Liver (tissue), 9 donors: ENCODE measurements around the gene PTH1R. TPM values are rescaled to one million over a fixed set of nuclear protein-coding genes. Genes with fewer than 3 reads are reported as not detected.
A peak's percentile ranks its signal among the peaks of the same experiment; 100 is the strongest.

ENCODE experiments used
- DNase-seq: peaks from one replicate; pipeline ENCODE4 v3.0.0-alpha.2; 2017; ENCODE audit warnings: low spot score
- H3K27ac ChIP-seq, 2 donors: one replicate each; pipeline ENCODE4 v1.7.0; 2013; ENCODE audit warnings: inconsistent platforms in 2 of 2, low read length in 2 of 2, control low read depth in 1 of 2, low read depth in 1 of 2, mild to moderate bottlenecking in 1 of 2
- H3K27me3 ChIP-seq, 4 donors: one replicate each; pipeline versions ENCODE4 v1.6.1 to v1.7.0; 2013; ENCODE audit warnings: low read length in 3 of 4, inconsistent platforms in 1 of 4, mild to moderate bottlenecking in 1 of 4, moderate library complexity in 1 of 4; ENCODE audit not compliant: control insufficient read depth in 4 of 4, insufficient read depth in 4 of 4
- H3K36me3 ChIP-seq, 4 donors: one replicate each; pipeline versions ENCODE4 v1.6.1 to v1.7.0; 2013; ENCODE audit warnings: low read length in 3 of 4, mild to moderate bottlenecking in 3 of 4, low read depth in 1 of 4, moderate library complexity in 1 of 4; ENCODE audit not compliant: control insufficient read depth in 4 of 4, insufficient read depth in 3 of 4
- H3K4me1 ChIP-seq, 4 donors: one replicate each; pipeline versions ENCODE4 v1.6.1 to v1.7.0; 2013; ENCODE audit warnings: low read length in 3 of 4, mild to moderate bottlenecking in 3 of 4, moderate library complexity in 1 of 4; ENCODE audit not compliant: control insufficient read depth in 4 of 4, insufficient read depth in 4 of 4
- H3K4me3 ChIP-seq, 3 donors: one replicate each; pipeline versions ENCODE4 v1.6.1 to v1.7.0; 2013; ENCODE audit warnings: low read length in 3 of 3, control low read depth in 1 of 3, low read depth in 1 of 3, mild to moderate bottlenecking in 1 of 3
- H3K9ac ChIP-seq, 2 donors: one replicate each; pipeline ENCODE4 v1.7.0; 2013; ENCODE audit warnings: low read length in 2 of 2, mild to moderate bottlenecking in 2 of 2, moderate library complexity in 2 of 2, control low read depth in 1 of 2, low read depth in 1 of 2
- H3K9me3 ChIP-seq, 4 donors: one replicate each; pipeline versions ENCODE4 v1.6.1 to v1.7.0; 2013; ENCODE audit warnings: low read length in 3 of 4; ENCODE audit not compliant: control insufficient read depth in 4 of 4
- FOXA2 ChIP-seq: IDR thresholded peaks from 2 replicates; pipeline ENCODE4 v1.6.1; 2016; ENCODE audit warnings: antibody characterized with exemption
- GABPA ChIP-seq, 2 donors: IDR thresholded peaks in 1 of 2; conservative IDR thresholded peaks in 1 of 2; 2 replicates each; pipeline ENCODE4 v1.6.1; 2016; ENCODE audit warnings: antibody characterized with exemption in 2 of 2, mild to moderate bottlenecking in 1 of 2, moderate library complexity in 1 of 2
- HNF4A ChIP-seq, 2 donors: conservative IDR thresholded peaks; 2 replicates each; pipeline ENCODE4 v1.6.1; 2016; ENCODE audit warnings: antibody characterized with exemption in 2 of 2, mild to moderate bottlenecking in 2 of 2
- HNF4G ChIP-seq: IDR thresholded peaks from 2 replicates; pipeline ENCODE4 v1.6.1; 2016; ENCODE audit warnings: antibody characterized with exemption
- JUND ChIP-seq, 2 donors: IDR thresholded peaks; 2 replicates each; pipeline ENCODE4 v1.6.1; 2016; ENCODE audit warnings: antibody characterized with exemption in 2 of 2
- MAX ChIP-seq: IDR thresholded peaks from 2 replicates; pipeline ENCODE4 v1.6.1; 2016; ENCODE audit warnings: antibody characterized with exemption
- RAD21 ChIP-seq, 2 donors: IDR thresholded peaks; 2 replicates each; pipeline ENCODE4 v1.6.1; 2016; ENCODE audit warnings: antibody characterized with exemption in 2 of 2, mild to moderate bottlenecking in 2 of 2
- RXRA ChIP-seq, 2 donors: IDR thresholded peaks; 2 replicates each; pipeline ENCODE4 v1.6.1; 2017 to 2018; ENCODE audit warnings: antibody characterized with exemption in 2 of 2, mild to moderate bottlenecking in 1 of 2
- SP1 ChIP-seq: IDR thresholded peaks from 2 replicates; pipeline ENCODE4 v1.6.1; 2018; ENCODE audit warnings: antibody characterized with exemption, mild to moderate bottlenecking
- TAF1 ChIP-seq: conservative IDR thresholded peaks from 2 replicates; pipeline ENCODE4 v1.6.1; 2016; ENCODE audit warnings: antibody characterized with exemption, mild to moderate bottlenecking
- WGBS: extraction: QIAGEN DNeasy Blood & Tissue Kit; methylation state at CpG from one replicate; pipeline ENCODE4 v1.1.7; 2013; 5-methylcytosine and 5-hydroxymethylcytosine counted together
- polyA plus RNA-seq, 2 donors: library from polyadenylated mRNA; stranded (reverse) in 1 of 2; unstranded in 1 of 2; fragments of 200-250 nt in 1 of 2; fragments of >200 nt in 1 of 2; fragmentation: Nextera tagmentation in 1 of 2; extraction: Ambion mirVana in 1 of 2; gene quantifications; one replicate each; pipeline versions ENCODE4 v1.2.1 to v1.2.3, GENCODE V29; 2013 to 2015
- total RNA-seq, 2 donors: library from RNA; depleted of rRNA; stranded (reverse); fragments of >200 nt; gene quantifications; one replicate each; pipeline ENCODE4 v1.2.3, GENCODE V29; 2014
- TF ChIP-seq, protein P1 (sequence below): IDR thresholded peaks from 2 replicates; pipeline ENCODE4 v1.6.1; 2016; ENCODE audit warnings: antibody characterized with exemption
- TF ChIP-seq, protein P2 (sequence below): IDR thresholded peaks from 2 replicates; pipeline ENCODE4 v1.6.1; 2016; ENCODE audit warnings: antibody characterized with exemption
- donor health status: healthy.
- donor health status: healthy.
- donor health status: healthy.
- donor health status: healthy.
- donor health status: healthy.

PTH1R gene
- total and polyA plus RNA-seq, 4 donors = 7.2 to 28.4 (median 23.6) TPM

DNA sequence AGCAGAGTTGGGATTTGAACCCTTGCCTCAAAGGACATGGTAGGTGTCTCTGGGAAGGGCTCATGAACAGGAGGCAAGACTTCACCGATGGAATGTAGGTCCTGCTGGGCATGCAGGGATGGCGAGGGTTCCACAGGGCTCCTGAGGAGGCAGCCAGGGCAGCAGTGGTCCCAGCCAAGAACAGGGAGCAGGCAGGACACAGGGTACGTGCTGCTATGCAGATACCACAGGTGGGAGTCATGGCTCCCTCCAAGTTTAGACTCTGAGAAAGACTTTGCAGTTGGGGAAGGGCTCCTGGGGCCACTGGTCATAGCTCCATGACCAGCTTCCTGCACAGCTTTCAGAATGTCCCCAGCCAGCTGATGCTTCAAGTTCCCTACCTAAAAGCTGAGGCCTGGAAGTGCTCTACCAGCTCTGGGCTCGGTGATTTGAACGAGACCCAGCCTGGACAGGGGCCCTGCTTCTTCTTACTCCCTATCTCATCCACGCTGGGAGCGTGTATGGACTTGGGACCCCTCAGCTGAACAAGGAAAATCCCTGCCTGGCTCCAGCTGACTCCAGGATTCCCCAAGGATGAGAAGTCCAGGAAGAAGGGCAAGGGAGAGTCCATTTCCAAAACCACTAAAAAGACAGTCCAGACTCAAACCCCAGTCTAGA, 15.0 kb upstream of the PTH1R start:
- Histone ChIP-seq H3K4me1 (peaks cover 4 to 9% (median 7%) of the 10 kb centered on the region in 4 donors), H3K27ac (no peak overlapping the region), H3K9ac (no peak overlapping the region), H3K4me3 (no peak overlapping the region), H3K9me3 (no peaks in the 10 kb centered on the region), H3K27me3 (no peaks in the 10 kb centered on the region), H3K36me3 (no peaks in the 10 kb centered on the region)
- 91% methylated on average over 7 of the region's 7 CpGs for WGBS
- TF ChIP-seq SP1 (no peak), RXRA (IDR thresholded peaks at IDR 0.05) (no peak), TAF1 (no peak), MAX (no peak), GABPA (IDR thresholded peaks at IDR 0.05 in 1 of 2, conservative IDR thresholded peaks at IDR 0.05 in 1 of 2) (no peak), FOXA2 (no peak), HNF4G (no peak), RAD21 (IDR thresholded peaks at IDR 0.05) (no peak)
- TF ChIP-seq, protein P1, sequence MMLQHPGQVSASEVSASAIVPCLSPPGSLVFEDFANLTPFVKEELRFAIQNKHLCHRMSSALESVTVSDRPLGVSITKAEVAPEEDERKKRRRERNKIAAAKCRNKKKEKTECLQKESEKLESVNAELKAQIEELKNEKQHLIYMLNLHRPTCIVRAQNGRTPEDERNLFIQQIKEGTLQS = no peak
- no peak for DNase-seq

- Histone ChIP-seq H3K36me3 (no peaks in the 10 kb centered on the region), H3K4me1 (peaks cover 10 to 17% (median 15%) of the 10 kb centered on the region in 4 donors)
- DNase-seq = no peak
Measured at GRCh38 chr3:46863261-46863782, 14.2 kb upstream of the PTH1R start, which contains the start of gene MYL3. Gene MYL3, minus strand, starts transcription at chr3:46863444. Its CDS starts 54 bp downstream, at chr3:46863390.

DNA sequence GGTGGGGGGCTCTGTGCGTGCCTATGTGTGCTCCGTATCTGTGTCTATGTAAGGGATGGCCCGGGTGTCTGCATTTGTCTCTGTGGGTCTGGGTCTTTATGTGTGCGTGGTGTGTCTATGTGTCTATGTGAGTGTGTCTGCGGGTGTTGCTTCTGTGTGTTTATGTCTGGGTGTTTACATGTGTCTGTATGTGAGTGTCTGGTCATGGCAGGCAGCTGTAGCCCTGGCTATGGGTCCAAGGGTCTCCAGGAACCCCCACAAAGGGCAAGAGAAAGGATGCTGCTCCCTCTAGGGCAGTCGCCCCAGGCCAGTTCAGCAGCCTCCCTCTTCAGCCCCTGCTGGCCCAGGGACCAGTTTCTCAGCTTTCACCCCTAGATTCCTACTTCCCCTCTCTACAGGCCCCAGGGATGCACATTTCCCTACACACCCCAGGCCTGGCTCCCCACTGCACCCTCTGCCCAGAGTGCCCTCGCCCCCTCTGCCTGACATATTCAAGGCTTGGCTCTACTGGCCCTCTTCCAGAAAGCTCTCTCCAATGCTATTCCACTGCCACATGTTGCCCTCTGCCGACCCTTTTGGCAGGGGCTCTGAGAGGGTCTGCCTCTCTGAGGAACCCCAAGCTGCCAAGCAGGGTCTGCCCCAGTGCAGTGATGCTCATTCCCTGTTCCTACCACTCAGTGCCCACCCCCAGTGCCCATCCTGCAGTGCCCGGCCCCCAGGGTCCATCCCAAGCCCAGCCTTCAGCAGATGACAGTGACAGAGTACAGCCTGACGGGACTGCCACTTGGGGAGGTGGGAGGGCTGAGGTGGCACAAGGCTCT, 13.2 kb upstream of the PTH1R start:
- 89% methylated on average over 10 of the region's 10 CpGs for WGBS
- DNase-seq = no peak
- H3K9ac ChIP-seq = no peak overlapping the region
- H3K4me1 ChIP-seq = peaks cover 18 to 26% (median 25%) of the 10 kb centered on the region in 4 donors
- H3K36me3 ChIP-seq = no peaks in the 10 kb centered on the region
- TF ChIP-seq JUND (IDR thresholded peaks at IDR 0.05) (no peak), HNF4A (conservative IDR thresholded peaks at IDR 0.05) (no peak), TAF1 (no peak), RAD21 (IDR thresholded peaks at IDR 0.05) (no peak)
- TF ChIP-seq, protein P2, sequence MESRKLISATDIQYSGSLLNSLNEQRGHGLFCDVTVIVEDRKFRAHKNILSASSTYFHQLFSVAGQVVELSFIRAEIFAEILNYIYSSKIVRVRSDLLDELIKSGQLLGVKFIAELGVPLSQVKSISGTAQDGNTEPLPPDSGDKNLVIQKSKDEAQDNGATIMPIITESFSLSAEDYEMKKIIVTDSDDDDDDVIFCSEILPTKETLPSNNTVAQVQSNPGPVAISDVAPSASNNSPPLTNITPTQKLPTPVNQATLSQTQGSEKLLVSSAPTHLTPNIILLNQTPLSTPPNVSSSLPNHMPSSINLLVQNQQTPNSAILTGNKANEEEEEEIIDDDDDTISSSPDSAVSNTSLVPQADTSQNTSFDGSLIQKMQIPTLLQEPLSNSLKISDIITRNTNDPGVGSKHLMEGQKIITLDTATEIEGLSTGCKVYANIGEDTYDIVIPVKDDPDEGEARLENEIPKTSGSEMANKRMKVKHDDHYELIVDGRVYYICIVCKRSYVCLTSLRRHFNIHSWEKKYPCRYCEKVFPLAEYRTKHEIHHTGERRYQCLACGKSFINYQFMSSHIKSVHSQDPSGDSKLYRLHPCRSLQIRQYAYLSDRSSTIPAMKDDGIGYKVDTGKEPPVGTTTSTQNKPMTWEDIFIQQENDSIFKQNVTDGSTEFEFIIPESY = no peak
- no peaks in the 10 kb centered on the region for H3K9me3 ChIP-seq
- no peaks in the 10 kb centered on the region for H3K27me3 ChIP-seq
- no peak overlapping the region for H3K4me3 ChIP-seq
- peak overlapping the region in 1 of 2 donors; percentile 6 for H3K27ac ChIP-seq

More at GRCh38 chr3:46863261-46863782, 14.2 kb upstream of the PTH1R start, which contains the start of gene MYL3:
- 84% methylated on average over 7 of the region's 7 CpGs for WGBS
- Histone ChIP-seq H3K27me3 (no peaks in the 10 kb centered on the region), H3K9me3 (no peaks in the 10 kb centered on the region), H3K4me3 (no peak within 1 kb of the TSS), H3K9ac (no peak within 1 kb of the TSS), H3K27ac (no peak within 1 kb of the TSS)
- no peak for TF ChIP-seq HNF4G
- no peak for TF ChIP-seq TAF1
- TF ChIP-seq FOXA2 = no peak
